Measurements from ENCODE around the gene UNC45B. TPM values are rescaled to one million over a fixed set of nuclear protein-coding genes. Genes with fewer than 3 reads are reported as not detected.

The UNC45B gene
- total and polyA plus RNA-seq, 2 of the 4 experiments (the other 2 are of a cell fraction), result not detected

DNA sequence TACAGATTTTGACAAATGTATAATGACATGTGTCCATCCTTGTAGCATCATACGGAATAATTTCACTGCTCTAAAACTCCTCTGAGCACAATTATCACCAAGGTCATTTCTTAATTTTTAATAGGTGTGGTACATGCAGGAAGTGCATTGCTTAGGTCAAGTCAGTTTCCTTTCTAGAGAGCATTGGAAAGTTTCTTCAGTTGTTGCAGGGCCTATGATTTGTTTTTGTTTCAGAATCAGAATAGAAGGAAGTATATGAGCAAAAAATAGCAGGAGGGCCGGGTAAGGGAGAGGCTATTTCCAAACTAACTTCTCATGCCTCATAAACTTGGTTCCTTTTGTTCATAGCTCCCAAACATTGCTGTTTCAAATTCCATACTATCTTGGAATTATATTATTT lies 71.3 kb downstream of the UNC45B start:
- TF ChIP-seq, protein P1, sequence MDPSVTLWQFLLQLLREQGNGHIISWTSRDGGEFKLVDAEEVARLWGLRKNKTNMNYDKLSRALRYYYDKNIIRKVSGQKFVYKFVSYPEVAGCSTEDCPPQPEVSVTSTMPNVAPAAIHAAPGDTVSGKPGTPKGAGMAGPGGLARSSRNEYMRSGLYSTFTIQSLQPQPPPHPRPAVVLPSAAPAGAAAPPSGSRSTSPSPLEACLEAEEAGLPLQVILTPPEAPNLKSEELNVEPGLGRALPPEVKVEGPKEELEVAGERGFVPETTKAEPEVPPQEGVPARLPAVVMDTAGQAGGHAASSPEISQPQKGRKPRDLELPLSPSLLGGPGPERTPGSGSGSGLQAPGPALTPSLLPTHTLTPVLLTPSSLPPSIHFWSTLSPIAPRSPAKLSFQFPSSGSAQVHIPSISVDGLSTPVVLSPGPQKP (IDR thresholded peaks at IDR 0.05; ENCODE audit: borderline replicate concordance, low read depth, low read length), result no peak
- TF ChIP-seq, protein P2, sequence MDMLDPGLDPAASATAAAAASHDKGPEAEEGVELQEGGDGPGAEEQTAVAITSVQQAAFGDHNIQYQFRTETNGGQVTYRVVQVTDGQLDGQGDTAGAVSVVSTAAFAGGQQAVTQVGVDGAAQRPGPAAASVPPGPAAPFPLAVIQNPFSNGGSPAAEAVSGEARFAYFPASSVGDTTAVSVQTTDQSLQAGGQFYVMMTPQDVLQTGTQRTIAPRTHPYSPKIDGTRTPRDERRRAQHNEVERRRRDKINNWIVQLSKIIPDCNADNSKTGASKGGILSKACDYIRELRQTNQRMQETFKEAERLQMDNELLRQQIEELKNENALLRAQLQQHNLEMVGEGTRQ (IDR thresholded peaks at IDR 0.05; ENCODE audit: low read depth, low read length), result no peak
- TF ChIP-seq BHLHE40 (IDR thresholded peaks at IDR 0.05; ENCODE audit: low read depth, low read length), result no peak
- TF ChIP-seq CHD1 (IDR thresholded peaks at IDR 0.05; ENCODE audit: low read depth, low read length), result no peak
- no peak for TF ChIP-seq CEBPB (IDR thresholded peaks at IDR 0.05; ENCODE audit: low read depth, low read length)
- TF ChIP-seq NFE2L2 (IDR thresholded peaks at IDR 0.05; ENCODE audit: low read depth, low read length), result no peak
- TF ChIP-seq RFX5 (IDR thresholded peaks at IDR 0.05; ENCODE audit: low read depth, low read length), result no peak
- no peak for TF ChIP-seq RCOR1 (IDR thresholded peaks at IDR 0.05; ENCODE audit: insufficient replicate concordance, low read length)
- TF ChIP-seq, protein P3, sequence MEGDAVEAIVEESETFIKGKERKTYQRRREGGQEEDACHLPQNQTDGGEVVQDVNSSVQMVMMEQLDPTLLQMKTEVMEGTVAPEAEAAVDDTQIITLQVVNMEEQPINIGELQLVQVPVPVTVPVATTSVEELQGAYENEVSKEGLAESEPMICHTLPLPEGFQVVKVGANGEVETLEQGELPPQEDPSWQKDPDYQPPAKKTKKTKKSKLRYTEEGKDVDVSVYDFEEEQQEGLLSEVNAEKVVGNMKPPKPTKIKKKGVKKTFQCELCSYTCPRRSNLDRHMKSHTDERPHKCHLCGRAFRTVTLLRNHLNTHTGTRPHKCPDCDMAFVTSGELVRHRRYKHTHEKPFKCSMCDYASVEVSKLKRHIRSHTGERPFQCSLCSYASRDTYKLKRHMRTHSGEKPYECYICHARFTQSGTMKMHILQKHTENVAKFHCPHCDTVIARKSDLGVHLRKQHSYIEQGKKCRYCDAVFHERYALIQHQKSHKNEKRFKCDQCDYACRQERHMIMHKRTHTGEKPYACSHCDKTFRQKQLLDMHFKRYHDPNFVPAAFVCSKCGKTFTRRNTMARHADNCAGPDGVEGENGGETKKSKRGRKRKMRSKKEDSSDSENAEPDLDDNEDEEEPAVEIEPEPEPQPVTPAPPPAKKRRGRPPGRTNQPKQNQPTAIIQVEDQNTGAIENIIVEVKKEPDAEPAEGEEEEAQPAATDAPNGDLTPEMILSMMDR (conservative IDR thresholded peaks at IDR 0.05; ENCODE audit: low read depth, low read length), result no peak
- no peak for TF ChIP-seq SMC3 (IDR thresholded peaks at IDR 0.05; ENCODE audit: low read depth, low read length)
- no peak for TF ChIP-seq MAZ (IDR thresholded peaks at IDR 0.05; ENCODE audit: borderline replicate concordance, low read depth, low read length)
- no peak for TF ChIP-seq POLR2A (IDR thresholded peaks at IDR 0.05; ENCODE audit: low read depth, low read length)
- no peak for TF ChIP-seq RAD21 (IDR thresholded peaks at IDR 0.05; ENCODE audit: low read length)
- TF ChIP-seq MAFK (IDR thresholded peaks at IDR 0.05; ENCODE audit: low read depth, low read length), result no peak
- TF ChIP-seq FOS (IDR thresholded peaks at IDR 0.05; ENCODE audit: low read depth, low read length), result no peak
- no peak for TF ChIP-seq MXI1 (IDR thresholded peaks at IDR 0.05; ENCODE audit: borderline replicate concordance, low read depth, low read length)
- ChIA-PET CTCF (no interaction called here), POLR2A (ENCODE audit: unreplicated experiment) (no interaction called here)
- dilution Hi-C loops (cut with HindIII; ENCODE audit: low sequenced_read_pairs, unreplicated experiment) (no loop called here), intact Hi-C loops (cut with micrococcal nuclease) (no loop called here), in situ Hi-C loops (cut with MboI; ENCODE audit: low sequenced_read_pairs) (no loop called here)
- H4K8ac ChIP-seq (ENCODE audit: low read depth in 2 of 2, low read length in 2 of 2), result no peak overlapping the region
- H3K23ac ChIP-seq (ENCODE audit: low read depth, low read length), result no peak overlapping the region
- H3K56ac ChIP-seq (ENCODE audit: extremely low read depth, insufficient read depth, low read length), result no peak overlapping the region
- H3K4me2 ChIP-seq (ENCODE audit: low read depth, low read length), result no peak overlapping the region
- no peak overlapping the region for H2AK9ac ChIP-seq (replicated peaks; ENCODE audit: low read depth, low read length, poor library complexity)
- no peak overlapping the region for H4K91ac ChIP-seq (ENCODE audit: insufficient read depth, low read depth, low read length)
- no peak overlapping the region for H3K4ac ChIP-seq (ENCODE audit: low read depth, low read length)
- no peak overlapping the region for H2BK20ac ChIP-seq (ENCODE audit: low read depth, low read length)
- no peak overlapping the region for H3K14ac ChIP-seq (replicated peaks; ENCODE audit: low read depth, low read length)
- no CpG with 5 or more reads among the region's 2 CpGs for WGBS, 2 experiments (ENCODE audit: extremely low coverage in 2 of 2, insufficient read length in 1 of 2)
- H3K4me1 ChIP-seq (ENCODE audit: control insufficient read depth, insufficient read depth, low read length), result no peaks in the 10 kb centered on the region
- H3K27me3 ChIP-seq (ENCODE audit: control insufficient read depth, insufficient read depth, low read length), result peaks cover 7% of the 10 kb centered on the region
- no peak overlapping the region for H3K9ac ChIP-seq (ENCODE audit: low read depth, low read length)
- BruUV-seq (replicated peaks), result no TSS peak
- no peaks in the 10 kb centered on the region for H4K20me1 ChIP-seq (ENCODE audit: insufficient read depth, low read length)
- H2AFZ ChIP-seq (replicated peaks; ENCODE audit: low read length, poor library complexity), result no peak overlapping the region
- H2BK120ac ChIP-seq (ENCODE audit: low read depth, low read length), result no peak overlapping the region
- H2BK5ac ChIP-seq (ENCODE audit: low read depth, low read length, poor library complexity, severe bottlenecking), result no peak overlapping the region
- no peak overlapping the region for H2AK5ac ChIP-seq (ENCODE audit: low read depth, low read length)
- H3K4me3 ChIP-seq (ENCODE audit: insufficient read depth, low read depth, low read length), result no peak overlapping the region
- no peaks in the 10 kb centered on the region for H3K79me1 ChIP-seq (ENCODE audit: low read depth in 1 of 2, low read length in 2 of 2)
- H3K36me3 ChIP-seq (ENCODE audit: control insufficient read depth, insufficient read depth, low read length), result no peaks in the 10 kb centered on the region
- H4K5ac ChIP-seq (ENCODE audit: low read depth, low read length), result no peak overlapping the region
- H3K9me3 ChIP-seq (ENCODE audit: control insufficient read depth, insufficient read depth, low read length), result peaks cover 3% of the 10 kb centered on the region; the same call in 1 of the 2 replicates
- no peak for DNase-seq
- no peak for ATAC-seq (ENCODE audit: low read depth)
- H3K27ac ChIP-seq (ENCODE audit: insufficient read depth, low read length), result no peak overlapping the region
- no peaks in the 10 kb centered on the region for H3K9me1 ChIP-seq (ENCODE audit: insufficient read depth, low read length)
- H2BK15ac ChIP-seq (ENCODE audit: low read depth, low read length), result no peak overlapping the region
- H3K18ac ChIP-seq (ENCODE audit: low read depth, low read length), result no peak overlapping the region

Measured in IMR-90 (cell line).